ENCODE results near the gene RERE.

Gene RERE

DNA sequence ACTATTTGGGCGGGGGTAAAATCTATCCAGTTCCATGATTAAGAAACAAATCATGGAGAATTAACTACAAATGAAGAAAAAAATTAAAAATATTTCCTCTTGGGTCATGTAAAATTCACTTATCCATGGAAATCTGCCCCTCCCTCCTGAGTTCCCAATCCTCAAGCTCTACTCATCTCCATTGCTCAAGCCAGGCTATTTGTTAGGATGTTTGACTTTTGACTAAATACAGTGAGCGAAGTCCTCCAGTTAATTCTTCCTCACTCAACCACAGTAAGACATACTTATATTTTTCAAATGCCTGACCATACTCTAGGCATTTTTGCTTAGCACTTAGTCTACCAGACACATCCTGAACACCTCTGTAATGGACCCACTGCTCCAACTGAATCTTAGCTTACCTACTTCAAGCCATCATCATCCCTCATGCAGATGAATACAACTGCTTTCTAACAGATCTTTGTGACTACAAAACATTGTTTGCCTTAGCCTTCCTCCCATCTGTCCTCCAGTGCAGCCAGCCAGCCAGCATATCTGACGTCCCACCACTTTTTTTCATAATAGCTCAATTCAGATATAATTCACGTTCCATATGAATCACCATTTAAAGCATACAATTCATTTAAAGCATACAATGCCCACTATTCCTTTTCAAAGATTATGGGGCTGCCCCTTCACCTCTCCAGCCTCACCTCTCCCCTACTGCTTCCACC, 154.2 kb downstream of the RERE start:
- no peak for DNase-seq

GRCh38 chr1:8662380-8663072, 154.9 kb downstream of the RERE start:
- no peak for DNase-seq

DNA sequence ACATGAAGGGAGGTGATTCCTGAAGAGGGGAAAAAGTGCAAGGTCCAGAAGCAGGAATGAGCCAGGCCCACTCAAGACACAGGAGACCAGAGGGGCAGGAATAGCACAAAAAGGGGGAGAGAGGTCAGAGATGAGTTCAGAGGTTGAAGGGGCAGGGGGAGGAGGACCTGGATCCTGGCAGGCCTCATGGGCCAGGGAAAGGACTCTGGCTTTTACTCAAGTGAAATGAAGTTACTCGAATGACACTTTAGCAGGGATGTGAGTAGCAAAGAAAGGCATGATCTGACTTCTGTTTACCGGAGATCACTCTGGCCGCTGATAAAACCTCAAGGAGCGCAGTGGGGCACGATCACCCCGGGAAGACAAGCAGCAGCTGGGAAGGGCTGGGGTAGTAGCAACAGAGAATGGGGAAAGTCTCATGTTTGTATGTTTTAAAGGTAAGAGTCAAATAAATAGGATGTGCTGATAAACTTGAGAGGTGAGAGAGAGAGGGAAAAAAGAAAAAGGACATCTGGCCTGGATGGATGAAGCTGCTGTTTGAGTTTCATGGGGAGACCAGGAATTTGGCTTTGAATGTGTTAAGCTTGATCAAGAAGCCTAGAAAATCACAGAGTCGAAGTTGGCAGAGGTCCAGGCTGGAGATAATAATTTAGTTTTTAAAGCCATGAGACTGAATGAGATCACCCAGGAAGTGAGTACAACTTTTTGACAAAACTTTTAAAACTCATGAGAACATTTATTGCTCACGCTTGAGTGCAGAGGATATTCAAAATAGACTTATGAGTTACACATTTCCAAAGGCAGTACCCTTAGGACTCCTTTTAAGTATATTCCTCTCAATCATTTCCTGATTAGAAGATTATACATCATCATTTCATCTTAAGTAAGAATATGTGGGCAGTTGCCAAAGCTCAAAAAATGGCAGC, 156.0 kb downstream of the RERE start:
- peak; percentile 34 to 38 for DNase-seq

DNA sequence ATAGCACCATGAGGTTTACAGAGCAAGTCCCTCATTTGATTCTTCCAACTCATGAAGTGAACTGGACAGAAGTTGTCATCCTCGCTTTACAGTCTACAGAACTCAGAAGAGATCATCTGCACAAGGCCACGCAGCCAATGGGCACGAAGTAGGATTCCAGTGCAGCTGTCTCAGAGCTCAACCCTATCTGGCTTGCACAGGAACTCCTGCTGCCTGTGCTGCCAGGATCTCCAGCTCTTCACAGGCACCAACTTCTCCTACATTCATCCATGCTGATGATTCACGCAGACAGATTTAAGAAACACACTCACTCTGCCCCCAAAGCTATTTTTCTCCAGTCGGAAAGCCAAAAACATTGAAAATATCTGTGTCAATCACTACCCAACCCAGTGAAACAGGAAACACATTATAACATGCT, 157.0 kb downstream of the RERE start:
- DNase-seq: no peak

DNA sequence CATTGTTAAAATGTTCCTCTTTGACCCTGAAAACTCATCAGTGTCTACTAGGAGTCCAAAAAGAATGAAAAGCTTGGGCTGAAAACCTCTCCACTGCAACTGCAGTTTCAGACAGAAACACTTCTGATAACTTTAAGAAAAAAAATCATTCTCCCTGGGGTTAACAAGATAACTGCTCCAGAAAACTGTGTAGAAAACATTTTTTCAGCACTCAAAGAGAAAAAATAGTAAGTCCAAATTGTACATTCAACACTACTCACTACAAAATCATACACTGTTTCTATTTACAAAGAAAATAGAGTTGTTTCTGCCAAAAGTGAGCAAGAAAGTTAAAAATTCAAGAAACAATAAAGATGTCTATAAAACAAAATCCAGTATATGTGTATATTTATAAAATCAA, 157.8 kb downstream of the RERE start:
- no peak for DNase-seq

- DNase-seq: no peak
These were observed 163.6 kb downstream of the RERE start for GRCh38 chr1:8653878-8654277.

DNA sequence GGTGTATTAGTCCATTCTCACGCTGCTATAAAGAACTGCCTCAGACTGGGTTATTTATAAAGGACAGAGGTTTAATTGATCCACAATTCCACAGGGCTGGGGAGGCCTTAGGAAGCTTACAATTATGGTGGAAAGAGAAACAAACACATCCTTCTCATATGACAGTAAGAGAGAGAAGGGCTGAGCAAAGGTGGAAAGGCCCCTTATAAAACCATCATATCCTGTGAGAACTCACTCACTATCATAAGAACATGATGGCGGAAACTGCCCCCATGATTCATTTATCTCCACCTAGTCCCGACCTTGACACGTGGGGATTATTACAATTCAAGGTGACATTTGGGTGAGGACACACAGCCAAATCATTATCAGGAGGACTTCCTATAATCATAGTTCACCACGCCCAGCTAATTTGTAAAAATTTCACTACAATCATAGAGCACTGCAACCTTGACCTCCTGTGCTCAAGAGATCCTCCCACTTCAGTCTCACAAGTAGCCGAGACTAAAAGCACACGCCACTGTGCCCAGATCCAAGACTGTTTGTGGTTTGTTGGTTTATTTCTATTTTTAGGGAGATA, 164.9 kb downstream of the RERE start:
- DNase-seq: no peak

- DNase-seq: no peak
These were observed 165.5 kb downstream of the RERE start for GRCh38 chr1:8651962-8652361.

GRCh38 chr1:8651236-8651890, 166.1 kb downstream of the RERE start:
- no peak for DNase-seq

GRCh38 chr1:8649875-8650274, 167.6 kb downstream of the RERE start:
- no peak for DNase-seq

DNA sequence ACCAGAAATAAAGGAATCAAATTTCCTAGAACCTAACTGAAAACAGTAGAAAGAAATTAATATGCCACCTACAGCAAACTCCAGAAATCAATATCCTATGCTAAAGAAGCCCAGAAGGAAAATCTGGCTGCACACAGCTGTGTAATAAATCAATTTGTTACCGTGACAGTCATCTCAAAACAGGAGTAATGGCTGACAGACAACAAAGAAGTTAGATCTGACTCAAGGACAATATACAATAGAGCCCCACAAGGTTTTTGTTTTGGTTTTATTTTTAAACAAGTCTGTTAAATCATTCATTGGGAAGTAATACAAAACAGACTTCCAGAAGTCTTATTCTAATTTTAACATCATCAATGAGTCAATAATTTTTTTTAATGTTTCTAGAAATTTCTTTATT, 168.4 kb downstream of the RERE start:
- no peak for DNase-seq

- DNase-seq: no peak
These were observed 170.4 kb downstream of the RERE start for GRCh38 chr1:8646996-8647395.

DNA sequence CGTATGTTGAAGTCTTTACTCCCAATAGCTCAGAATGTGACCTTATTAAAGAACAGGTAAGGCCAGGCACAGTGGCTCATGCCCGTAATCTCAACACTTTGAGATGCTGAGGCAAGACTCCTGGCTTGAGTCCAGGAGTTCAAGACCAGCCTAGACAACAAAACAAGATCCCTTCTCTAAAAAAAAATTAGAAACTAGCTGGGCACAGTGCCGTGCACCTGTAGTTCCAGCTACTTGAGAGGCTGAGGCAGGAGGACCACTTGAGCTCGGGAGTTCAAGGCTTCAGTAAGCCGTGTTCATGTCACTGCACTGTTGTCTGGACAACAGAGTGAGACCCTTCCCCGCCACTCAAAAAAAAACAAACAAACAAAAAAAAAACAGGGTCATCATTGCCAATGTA, 171.3 kb downstream of the RERE start:
- DNase-seq: no peak

DNA sequence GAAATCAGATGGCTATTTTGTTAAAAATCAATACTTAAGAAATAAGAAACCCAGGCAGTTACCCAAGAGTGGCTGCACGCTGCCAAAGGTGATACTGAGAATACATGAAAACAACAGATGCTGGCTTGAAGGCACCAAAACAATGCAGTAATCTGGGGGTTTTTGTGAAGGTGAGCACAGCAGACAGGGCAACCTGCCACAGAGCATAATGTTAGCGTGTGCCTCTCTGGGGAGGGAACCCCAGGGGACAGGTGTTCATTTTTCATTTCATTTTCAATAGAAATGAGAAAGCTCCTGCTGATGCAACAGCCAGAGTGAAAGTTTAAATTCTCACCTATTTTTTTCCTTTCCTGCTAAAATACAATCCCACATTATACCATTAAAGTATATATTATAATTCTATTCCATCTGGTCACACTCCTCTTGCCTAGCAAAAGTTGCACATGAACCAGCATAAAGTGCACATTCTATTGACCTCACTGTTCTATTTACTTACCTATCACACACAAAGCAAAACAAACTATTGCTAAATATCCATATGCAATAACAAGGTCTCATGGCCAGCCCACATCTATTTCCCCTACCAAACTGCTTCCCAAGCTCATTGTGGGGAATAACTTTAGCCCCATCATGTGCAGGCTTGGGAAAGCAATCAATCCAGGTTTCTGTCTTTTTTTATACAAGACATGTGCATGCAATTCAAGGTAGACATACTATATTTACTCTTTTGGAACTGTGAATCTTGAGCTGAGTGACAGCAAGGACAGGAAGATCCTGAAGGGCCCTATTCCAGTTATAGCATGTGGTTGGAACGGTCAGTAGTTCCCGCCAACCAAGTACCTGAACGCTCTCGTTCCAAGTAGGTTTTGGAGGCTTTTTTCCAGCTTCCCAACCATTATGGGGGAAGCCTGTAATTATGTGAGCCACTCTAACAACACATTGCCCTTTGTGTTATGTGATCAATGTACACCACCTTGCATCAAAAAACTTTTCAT, 173.6 kb downstream of the RERE start:
- DNase-seq: no peak

- no peak for DNase-seq
These were observed 175.3 kb downstream of the RERE start for GRCh38 chr1:8642114-8642513.

DNA sequence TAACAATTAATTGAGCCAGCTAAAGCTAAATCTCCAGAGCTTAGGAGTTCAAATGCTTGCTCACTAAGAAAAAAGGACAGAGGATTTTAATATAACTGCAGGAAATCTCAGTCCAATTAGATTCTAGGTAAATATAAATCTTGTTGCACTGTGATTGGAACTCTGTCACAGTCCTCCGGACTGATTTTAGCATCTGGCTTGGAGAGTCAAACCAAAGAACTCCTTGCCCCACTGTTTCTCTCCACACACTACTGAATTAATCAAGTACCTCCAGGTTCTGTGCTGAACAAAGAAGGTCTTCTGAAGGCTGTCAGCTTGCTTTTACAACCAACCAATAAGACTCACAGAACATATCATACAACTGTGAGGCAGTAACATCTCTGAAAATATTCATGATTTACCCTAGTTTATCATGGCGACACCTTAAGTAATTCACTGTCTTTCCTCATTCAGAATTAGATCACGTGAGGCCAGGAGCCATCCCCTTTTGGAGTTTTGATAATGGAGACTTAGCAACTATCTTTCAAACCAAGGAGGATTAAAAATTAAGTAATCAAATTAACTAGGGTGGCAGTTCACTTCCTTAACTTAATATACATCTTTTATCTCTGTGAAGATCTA, 176.0 kb downstream of the RERE start:
- no peak for DNase-seq

- no peak for DNase-seq
These were observed 176.5 kb downstream of the RERE start for GRCh38 chr1:8640950-8641349.

DNA sequence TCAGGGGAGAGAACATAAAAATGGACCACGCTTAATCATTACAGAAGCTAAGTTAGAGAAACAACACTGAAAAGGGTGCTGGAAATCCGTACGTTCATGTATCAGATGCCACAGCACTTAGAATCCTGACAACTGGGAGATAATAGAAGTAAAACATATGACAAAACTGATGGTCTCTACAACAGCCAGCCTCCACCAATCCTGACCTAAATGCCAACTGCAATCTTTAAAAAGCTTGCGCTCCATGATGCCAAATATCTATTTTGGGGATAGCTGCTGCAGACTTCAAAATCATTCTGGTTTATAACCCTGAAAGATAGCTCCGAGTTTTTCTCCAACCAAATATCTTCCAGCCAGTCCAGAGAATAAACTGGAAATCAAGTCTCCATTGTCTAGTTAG, 178.3 kb downstream of the RERE start:
- no peak for DNase-seq

DNA sequence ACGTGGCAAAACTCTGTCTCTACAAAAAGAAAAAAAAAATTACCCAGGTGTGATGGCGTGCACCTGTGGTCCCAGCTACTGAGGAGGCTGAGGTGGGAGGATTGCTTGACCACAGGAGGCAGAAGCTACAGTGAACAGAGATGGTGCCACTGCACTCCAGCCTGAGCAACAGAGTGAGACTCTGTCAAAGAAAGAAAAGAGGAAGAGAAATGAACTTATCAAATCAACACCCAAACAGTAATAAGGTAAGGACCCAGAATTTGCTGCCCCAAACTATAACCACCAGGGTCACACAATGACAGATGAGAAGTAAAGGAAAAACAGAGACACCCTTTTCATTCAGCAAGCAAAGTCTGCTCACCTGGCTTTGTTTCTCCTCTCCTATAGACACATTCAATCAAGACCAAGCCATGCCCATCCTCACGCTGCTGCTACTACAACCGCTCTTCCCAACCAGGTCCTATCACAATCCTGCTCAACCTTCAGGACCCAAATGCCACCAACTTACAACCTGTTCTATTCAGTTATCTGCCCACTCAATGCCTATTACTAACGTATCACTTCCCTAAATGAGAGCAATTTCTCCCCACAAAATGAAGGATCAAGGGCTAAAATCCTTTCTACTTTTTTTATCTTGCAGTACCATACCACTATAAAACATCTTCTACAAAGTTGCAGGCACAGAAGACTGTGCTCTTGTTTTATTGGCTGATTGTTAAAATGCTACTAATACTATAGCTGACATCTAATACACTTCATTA, 183.5 kb downstream of the RERE start:
- DNase-seq: no peak

- DNase-seq: no peak
These were observed 185.3 kb downstream of the RERE start for GRCh38 chr1:8632102-8632501.

Measured in activated CD4-positive, alpha-beta T cell treated with anti-CD3 and anti-CD28 coated beads, Interleukin-2, amount 50 U/mL, for 4 hours (primary cell).